B cell (primary cell): ENCODE measurements around the gene STAM.

ENCODE experiments used
- EZH2 ChIP-seq: IDR thresholded peaks from 2 replicates; pipeline ENCODE4 v1.6.1; 2012; ENCODE audit warnings: borderline replicate concordance, low read depth, mild to moderate bottlenecking, moderate library complexity, low read length; ENCODE audit not compliant: insufficient read depth, poor library complexity, severe bottlenecking
- TF ChIP-seq, protein P1 (sequence below): fragments of 200-600 bp; IDR thresholded peaks from one replicate; pipeline ENCODE4 v1.8.0; 2022; ENCODE audit warnings: antibody characterized with exemption, mild to moderate bottlenecking

GRCh38 chr10:17597386-17597785 lies 46.6 kb upstream of the STAM start:
- TF ChIP-seq, protein P1, sequence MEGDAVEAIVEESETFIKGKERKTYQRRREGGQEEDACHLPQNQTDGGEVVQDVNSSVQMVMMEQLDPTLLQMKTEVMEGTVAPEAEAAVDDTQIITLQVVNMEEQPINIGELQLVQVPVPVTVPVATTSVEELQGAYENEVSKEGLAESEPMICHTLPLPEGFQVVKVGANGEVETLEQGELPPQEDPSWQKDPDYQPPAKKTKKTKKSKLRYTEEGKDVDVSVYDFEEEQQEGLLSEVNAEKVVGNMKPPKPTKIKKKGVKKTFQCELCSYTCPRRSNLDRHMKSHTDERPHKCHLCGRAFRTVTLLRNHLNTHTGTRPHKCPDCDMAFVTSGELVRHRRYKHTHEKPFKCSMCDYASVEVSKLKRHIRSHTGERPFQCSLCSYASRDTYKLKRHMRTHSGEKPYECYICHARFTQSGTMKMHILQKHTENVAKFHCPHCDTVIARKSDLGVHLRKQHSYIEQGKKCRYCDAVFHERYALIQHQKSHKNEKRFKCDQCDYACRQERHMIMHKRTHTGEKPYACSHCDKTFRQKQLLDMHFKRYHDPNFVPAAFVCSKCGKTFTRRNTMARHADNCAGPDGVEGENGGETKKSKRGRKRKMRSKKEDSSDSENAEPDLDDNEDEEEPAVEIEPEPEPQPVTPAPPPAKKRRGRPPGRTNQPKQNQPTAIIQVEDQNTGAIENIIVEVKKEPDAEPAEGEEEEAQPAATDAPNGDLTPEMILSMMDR = no peak
- no peak for TF ChIP-seq EZH2
